ENCODE measurements around the gene AGPAT3.

AGPAT3 gene

DNA sequence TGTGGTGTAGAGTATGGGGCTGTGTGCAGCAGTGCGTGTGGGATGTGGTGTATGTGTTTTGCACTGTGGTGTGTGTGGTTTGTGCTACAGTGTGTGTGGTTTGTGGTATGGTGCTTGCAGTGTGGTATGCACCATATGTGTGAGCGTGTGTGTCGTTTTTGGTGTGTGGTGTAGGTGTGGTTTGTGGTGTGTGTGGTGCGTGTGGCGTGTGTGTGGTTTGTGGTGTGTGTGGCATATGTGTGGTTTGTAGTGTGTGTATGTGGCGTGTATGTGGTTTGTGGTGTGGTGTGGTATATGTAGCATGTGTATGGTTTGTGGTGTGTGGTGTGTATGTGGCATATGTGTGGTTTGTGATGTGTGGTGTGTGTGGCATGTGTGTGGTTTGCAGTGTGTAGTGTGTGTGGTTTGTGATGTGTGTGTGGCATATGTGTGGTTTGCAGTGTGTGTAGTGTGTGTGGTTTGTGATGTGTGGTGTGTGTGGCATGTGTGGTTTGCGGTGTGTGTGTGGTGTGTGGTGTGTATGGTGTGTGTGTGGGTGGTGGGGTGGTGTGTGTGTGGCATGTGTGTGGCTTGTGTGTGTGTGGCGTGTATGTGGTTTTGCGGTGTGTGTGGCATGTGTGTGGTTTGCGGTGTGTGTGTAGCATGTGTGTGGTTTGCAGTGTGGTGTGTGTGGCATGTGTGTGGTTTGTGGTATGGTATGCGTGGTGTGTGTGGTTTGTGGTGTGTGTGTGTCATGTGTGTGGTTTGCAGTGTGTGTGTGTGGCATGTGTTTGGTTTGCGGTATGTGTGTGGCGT, 93.5 kb downstream of the AGPAT3 start:
- TF ChIP-seq, protein P1, sequence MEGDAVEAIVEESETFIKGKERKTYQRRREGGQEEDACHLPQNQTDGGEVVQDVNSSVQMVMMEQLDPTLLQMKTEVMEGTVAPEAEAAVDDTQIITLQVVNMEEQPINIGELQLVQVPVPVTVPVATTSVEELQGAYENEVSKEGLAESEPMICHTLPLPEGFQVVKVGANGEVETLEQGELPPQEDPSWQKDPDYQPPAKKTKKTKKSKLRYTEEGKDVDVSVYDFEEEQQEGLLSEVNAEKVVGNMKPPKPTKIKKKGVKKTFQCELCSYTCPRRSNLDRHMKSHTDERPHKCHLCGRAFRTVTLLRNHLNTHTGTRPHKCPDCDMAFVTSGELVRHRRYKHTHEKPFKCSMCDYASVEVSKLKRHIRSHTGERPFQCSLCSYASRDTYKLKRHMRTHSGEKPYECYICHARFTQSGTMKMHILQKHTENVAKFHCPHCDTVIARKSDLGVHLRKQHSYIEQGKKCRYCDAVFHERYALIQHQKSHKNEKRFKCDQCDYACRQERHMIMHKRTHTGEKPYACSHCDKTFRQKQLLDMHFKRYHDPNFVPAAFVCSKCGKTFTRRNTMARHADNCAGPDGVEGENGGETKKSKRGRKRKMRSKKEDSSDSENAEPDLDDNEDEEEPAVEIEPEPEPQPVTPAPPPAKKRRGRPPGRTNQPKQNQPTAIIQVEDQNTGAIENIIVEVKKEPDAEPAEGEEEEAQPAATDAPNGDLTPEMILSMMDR (IDR thresholded peaks at IDR 0.05; ENCODE audit: low read depth, low read length) = no peak
- H3K4me3 ChIP-seq (replicated peaks in 1 of 2; ENCODE audit: low read depth in 2 of 2, low read length in 2 of 2) = no peak overlapping the region
- DNase-seq (ENCODE audit: low read depth in 2 of 2) = no peak

DNA sequence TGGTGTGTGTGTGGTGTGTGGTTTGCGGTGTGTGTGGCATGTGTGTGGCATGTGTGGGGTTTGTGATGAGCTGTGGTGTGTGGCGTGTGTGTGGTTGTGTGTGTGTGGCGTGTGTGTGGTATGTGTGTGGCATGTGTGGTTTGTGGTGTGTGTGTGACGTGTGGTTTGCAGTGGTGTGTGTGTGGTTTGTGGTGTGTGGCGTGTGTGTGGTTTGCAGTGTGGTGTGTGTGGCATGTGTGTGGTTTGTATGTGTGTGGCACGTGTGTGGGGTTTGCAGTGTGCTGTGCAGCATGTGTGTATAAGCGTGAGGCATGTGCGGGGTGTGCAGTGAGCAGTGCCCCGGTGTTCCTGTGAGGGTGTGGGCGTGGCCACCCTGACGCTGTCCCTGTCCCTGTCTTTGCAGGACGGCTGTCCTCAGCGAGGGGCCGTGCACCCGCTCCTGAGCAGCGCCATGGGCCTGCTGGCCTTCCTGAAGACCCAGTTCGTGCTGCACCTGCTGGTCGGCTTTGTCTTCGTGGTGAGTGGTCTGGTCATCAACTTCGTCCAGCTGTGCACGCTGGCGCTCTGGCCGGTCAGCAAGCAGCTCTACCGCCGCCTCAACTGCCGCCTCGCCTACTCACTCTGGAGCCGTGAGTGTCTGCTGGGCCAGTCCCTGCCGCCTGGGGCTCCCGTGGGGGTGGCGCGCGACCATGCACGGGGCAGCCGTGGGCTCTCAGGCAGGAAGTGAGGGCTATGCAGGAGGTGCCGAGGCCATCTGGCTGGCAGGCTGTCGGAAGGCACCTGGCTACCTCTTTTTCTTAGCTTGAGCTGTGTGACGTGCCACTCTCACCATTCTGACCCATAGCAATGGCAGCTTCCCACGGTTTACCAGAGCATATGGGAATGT, 94.5 kb downstream of the AGPAT3 start:
- no peak overlapping the region for H3K4me3 ChIP-seq (replicated peaks in 1 of 2; ENCODE audit: low read depth in 2 of 2, low read length in 2 of 2)
- DNase-seq (ENCODE audit: low read depth in 2 of 2) = no peak
- TF ChIP-seq, protein P1 (IDR thresholded peaks at IDR 0.05; ENCODE audit: low read depth, low read length) = no peak

DNA sequence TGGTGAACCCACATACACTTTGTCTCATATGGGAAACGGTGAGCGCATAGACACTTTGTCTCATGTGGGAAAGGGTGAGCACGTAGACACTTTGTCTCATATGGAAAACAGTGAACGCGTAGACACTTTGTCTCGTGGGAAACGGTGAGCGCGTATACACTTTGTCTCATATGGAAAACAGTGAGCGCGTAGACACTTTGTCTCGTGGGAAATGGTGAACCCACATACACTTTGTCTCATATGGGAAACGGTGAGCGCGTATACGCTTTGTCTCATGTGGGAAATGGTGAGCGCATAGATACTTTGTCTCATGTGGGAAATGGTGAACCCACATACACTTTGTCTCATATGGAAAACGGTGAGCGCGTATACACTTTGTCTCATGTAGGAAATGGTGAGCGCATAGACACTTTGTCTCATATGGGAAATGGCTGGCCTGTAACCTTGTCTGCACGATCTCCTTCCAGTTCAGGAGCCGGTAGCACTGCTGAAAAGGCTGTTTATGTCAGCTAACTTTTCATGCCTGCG, 96.4 kb downstream of the AGPAT3 start:
- H3K4me3 ChIP-seq (replicated peaks in 1 of 2; ENCODE audit: low read depth in 2 of 2, low read length in 2 of 2) = no peak overlapping the region
- DNase-seq (ENCODE audit: low read depth in 2 of 2) = no peak
- TF ChIP-seq, protein P1 (IDR thresholded peaks at IDR 0.05; ENCODE audit: low read depth, low read length) = no peak

DNA sequence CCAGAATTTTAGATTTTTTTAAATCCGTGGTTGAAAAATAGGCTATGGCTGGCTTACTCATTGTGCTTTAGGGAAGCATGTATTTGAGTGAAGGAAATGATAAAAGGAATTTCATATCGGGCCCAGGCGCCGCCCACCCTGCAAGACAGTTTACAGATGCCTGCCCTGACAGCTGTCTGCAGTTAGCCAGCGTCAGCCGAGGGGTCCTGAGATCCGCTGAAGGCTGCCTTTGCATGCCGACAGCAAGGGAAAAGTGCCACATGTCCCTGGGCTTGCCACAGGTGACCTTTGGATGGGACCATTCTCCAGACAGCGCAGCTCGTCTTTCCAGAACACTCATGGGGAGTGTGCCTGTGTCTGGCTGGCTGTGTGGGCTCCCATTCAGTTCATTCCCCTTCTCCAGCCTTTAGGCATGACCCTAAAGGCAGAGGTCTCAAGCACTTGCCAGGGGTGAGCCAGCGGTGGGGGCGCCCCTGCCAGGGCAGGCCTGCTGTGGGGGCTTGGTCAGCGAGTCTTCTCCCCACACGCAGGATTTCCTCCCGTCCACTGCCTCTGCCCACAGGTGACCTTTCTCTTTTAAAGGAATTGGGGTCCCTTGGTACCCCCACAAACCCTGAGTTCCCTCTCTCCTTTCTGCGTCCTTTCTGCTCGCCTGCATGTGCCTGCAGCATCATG, 101.0 kb downstream of the AGPAT3 start:
- no peak overlapping the region for H3K4me3 ChIP-seq (replicated peaks in 1 of 2; ENCODE audit: low read depth in 2 of 2, low read length in 2 of 2)
- TF ChIP-seq, protein P1 (IDR thresholded peaks at IDR 0.05; ENCODE audit: low read depth, low read length) = no peak
- DNase-seq (ENCODE audit: low read depth in 2 of 2) = no peak

DNA sequence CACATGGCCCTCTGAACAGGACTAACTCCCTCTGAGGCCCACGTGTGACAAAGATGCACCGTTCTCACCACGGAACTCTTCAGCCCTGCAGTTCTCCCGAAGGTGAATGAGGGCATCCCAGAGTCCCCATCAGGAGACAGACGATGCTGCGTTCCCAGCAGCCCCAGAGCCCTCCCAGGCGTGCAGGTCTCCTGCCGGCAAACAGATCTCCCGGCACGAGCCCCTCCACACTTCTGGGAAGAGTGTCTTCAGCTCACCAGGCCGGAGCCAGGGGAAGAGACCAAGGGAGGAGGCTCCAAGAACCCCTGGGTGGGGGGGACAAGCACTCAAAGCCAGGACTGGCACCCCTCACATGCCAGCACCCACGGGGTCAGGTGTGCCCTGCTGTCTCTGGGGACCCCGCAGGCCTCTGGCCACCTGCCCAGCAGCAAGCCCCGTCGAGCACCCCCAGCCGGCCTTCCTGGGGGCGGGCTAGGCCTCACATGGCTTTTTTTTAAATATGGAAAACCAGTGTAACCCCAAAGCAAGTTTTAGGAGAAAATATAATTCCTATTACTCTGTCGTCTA, 102.0 kb downstream of the AGPAT3 start:
- TF ChIP-seq, protein P1 (IDR thresholded peaks at IDR 0.05; ENCODE audit: low read depth, low read length) = no peak

DNA sequence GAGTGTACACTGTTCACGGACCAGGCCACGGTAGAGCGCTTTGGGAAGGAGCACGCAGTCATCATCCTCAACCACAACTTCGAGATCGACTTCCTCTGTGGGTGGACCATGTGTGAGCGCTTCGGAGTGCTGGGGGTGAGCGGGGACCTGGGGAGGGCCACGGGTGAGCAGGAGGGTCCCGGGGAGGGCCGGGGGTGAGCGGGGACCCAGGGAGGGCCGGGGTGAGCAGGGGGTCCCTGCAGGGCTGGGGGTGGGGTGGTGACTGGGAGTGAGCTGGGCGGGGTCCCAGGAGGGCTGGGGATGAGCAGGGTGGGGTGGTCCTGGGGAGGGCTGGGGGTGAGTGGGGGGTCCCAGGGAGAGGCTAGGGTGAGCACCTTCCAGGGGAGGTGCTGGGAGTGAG, 103.0 kb downstream of the AGPAT3 start:
- no peak for DNase-seq (ENCODE audit: low read depth in 2 of 2)
- TF ChIP-seq, protein P1 (IDR thresholded peaks at IDR 0.05; ENCODE audit: low read depth, low read length) = no peak
- no peak overlapping the region for H3K4me3 ChIP-seq (replicated peaks in 1 of 2; ENCODE audit: low read depth in 2 of 2, low read length in 2 of 2)

More for the DNA sequence above, 102.0 kb downstream of the AGPAT3 start:
- no peak for DNase-seq (ENCODE audit: low read depth in 2 of 2)
- H3K4me3 ChIP-seq (replicated peaks in 1 of 2; ENCODE audit: low read depth in 2 of 2, low read length in 2 of 2) = no peak overlapping the region
